Transverse colon (tissue), 1 donor: Measurements from ENCODE around the gene AMMECR1.

ENCODE experiments used
- EP300 ChIP-seq: sonication (generic); formaldehyde crosslinking; IDR thresholded peaks from one replicate; pipeline ENCODE4 v1.6.1; 2017; ENCODE audit warnings: antibody characterized with exemption, low read depth
- POLR2A ChIP-seq: fragments of 450-650 bp; IDR thresholded peaks from one replicate; pipeline ENCODE4 v1.6.1; 2016; ENCODE audit warnings: antibody characterized with exemption, mild to moderate bottlenecking, moderate library complexity

GRCh38 chrX:110252711-110253110, 65.2 kb downstream of the AMMECR1 start:
- no peak for TF ChIP-seq EP300
- no peak for TF ChIP-seq POLR2A
